AG09319 (cell line): ENCODE measurements around the gene KCTD6.

Experiments used
- DNase-seq: peaks from one replicate; pipeline ENCODE4 v3.0.0-alpha.2; 2010; ENCODE audit warnings: low read depth; ENCODE audit errors: extremely low read depth
- TF ChIP-seq, protein P1 (sequence below): IDR thresholded peaks from 2 replicates; pipeline ENCODE4 v1.5.1; 2011; ENCODE audit warnings: low read depth, mild to moderate bottlenecking, inconsistent platforms, low read length, moderate library complexity

Gene KCTD6

GRCh38 chr3:58497097-58497496 is 5.2 kb downstream of the KCTD6 start:
- TF ChIP-seq, protein P1, sequence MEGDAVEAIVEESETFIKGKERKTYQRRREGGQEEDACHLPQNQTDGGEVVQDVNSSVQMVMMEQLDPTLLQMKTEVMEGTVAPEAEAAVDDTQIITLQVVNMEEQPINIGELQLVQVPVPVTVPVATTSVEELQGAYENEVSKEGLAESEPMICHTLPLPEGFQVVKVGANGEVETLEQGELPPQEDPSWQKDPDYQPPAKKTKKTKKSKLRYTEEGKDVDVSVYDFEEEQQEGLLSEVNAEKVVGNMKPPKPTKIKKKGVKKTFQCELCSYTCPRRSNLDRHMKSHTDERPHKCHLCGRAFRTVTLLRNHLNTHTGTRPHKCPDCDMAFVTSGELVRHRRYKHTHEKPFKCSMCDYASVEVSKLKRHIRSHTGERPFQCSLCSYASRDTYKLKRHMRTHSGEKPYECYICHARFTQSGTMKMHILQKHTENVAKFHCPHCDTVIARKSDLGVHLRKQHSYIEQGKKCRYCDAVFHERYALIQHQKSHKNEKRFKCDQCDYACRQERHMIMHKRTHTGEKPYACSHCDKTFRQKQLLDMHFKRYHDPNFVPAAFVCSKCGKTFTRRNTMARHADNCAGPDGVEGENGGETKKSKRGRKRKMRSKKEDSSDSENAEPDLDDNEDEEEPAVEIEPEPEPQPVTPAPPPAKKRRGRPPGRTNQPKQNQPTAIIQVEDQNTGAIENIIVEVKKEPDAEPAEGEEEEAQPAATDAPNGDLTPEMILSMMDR, result no peak
- DNase-seq, result no peak

GRCh38 chr3:58502872-58503271 is 11.0 kb downstream of the KCTD6 start:
- DNase-seq, result no peak
- TF ChIP-seq, protein P1, result no peak

DNA sequence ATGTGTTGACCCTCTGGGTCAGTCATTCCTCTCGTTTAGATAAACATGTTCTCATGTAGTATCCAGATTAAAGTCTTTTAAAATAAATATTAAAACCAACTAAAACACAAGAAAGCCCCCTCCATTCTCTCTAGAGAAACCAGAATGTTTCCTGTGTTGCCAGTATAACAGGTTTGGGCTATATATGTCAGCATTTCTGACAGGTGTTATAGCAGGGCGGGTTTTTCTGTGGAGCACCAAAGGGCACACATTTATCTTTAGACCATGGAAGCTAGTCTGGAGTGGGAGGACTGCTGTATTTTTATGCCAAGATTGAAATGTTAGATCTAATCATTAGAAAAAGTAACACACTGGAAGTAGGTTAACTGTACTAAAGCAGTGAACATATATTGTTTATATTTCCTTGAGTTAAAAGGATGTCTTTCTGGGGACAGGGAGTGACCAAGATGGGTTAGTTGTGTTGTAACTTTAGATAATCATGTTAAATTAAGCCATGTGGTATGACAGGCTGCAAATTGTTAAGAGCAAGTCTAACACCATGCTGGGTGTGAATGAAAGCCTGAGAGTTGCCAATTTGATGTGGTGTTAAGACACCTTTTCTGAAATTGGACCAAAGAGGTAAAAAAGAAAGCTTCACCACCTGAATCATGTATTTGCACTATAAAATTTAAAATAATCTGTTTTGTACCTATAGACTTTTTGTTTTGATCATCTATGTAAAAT is 15.6 kb downstream of the KCTD6 start:
- no peak for DNase-seq
- TF ChIP-seq, protein P1, result no peak

DNA sequence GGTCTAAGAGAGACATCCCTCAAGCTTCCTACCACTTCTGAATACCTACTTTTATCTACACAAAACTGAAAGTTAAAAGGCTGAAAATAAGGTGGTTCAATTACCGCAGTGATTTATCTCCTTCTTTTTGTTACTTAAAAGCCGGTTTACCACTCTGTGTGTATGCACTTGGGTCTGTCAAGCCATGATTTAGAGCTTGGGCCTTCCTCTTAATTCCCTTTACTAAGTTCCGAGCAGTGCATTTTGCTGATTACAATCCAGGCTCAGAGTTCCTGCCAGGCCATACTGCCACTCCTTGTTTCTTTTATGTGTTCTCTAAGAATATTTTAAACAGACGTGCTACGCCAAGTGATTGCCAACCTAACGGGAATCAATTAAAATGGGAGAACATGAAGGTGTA is 16.5 kb downstream of the KCTD6 start:
- DNase-seq, result no peak
- TF ChIP-seq, protein P1, result no peak

GRCh38 chr3:58514405-58514804 is 22.5 kb downstream of the KCTD6 start:
- no peak for DNase-seq
- TF ChIP-seq, protein P1, result no peak

- no peak for DNase-seq
- TF ChIP-seq, protein P1, result no peak
Measured at GRCh38 chr3:58518291-58518789, 26.4 kb downstream of the KCTD6 start.

GRCh38 chr3:58519668-58520402 is 27.9 kb downstream of the KCTD6 start:
- no peak for DNase-seq
- TF ChIP-seq, protein P1, result no peak
